ENCODE data around the gene SERPINB6.

SERPINB6 gene

DNA sequence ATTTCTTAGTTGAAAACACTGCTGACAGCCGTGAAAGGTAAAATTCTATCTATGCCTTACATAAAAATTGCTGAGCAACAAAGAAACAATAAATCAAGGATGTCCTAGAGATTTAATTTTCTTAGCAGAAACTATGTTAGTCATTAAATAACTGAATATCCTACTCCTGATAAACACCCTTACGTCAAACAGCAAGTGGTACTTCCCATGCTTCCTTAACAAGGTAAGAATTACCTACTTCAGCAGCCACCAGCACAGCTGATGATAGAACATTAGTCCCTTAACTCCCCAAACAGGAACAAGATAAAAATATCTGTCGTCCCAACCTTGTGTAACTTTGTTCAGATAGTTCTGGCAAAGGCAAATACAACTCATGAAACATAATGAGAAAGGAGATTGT is 8.7 kb downstream of the SERPINB6 start:
- no peak overlapping the region for H3K4me3 ChIP-seq (ENCODE audit: low read depth, low read length, poor library complexity, severe bottlenecking)
- H3F3A ChIP-seq (ENCODE audit: insufficient read depth, low read length) = no peaks in the 10 kb centered on the region
- no peaks in the 10 kb centered on the region for H3K9me3 ChIP-seq (ENCODE audit: low read length)
- no peaks in the 10 kb centered on the region for H3K36me3 ChIP-seq (ENCODE audit: insufficient read depth, low read length)
- H3K27me3 ChIP-seq (ENCODE audit: insufficient read depth, low read length) = 0 out of 2 replicates have a peak, but pooled peaks cover 5% of the 10 kb centered on the region
- H3K9ac ChIP-seq (ENCODE audit: low read length) = no peak overlapping the region
- no peak overlapping the region for H2AFZ ChIP-seq (ENCODE audit: low read length)
- TF ChIP-seq, protein P1, sequence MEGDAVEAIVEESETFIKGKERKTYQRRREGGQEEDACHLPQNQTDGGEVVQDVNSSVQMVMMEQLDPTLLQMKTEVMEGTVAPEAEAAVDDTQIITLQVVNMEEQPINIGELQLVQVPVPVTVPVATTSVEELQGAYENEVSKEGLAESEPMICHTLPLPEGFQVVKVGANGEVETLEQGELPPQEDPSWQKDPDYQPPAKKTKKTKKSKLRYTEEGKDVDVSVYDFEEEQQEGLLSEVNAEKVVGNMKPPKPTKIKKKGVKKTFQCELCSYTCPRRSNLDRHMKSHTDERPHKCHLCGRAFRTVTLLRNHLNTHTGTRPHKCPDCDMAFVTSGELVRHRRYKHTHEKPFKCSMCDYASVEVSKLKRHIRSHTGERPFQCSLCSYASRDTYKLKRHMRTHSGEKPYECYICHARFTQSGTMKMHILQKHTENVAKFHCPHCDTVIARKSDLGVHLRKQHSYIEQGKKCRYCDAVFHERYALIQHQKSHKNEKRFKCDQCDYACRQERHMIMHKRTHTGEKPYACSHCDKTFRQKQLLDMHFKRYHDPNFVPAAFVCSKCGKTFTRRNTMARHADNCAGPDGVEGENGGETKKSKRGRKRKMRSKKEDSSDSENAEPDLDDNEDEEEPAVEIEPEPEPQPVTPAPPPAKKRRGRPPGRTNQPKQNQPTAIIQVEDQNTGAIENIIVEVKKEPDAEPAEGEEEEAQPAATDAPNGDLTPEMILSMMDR (IDR thresholded peaks at IDR 0.05; ENCODE audit: low read length) = no peak
- no peak overlapping the region for H3K4me2 ChIP-seq (ENCODE audit: low read length)
- H3K9me2 ChIP-seq (ENCODE audit: low read depth, low read length) = no peaks in the 10 kb centered on the region
- H3K79me2 ChIP-seq (ENCODE audit: insufficient read depth, low read length) = no peaks in the 10 kb centered on the region
- no peaks in the 10 kb centered on the region for H4K20me1 ChIP-seq (ENCODE audit: insufficient read depth, low read length)
- no peaks in the 10 kb centered on the region for H3K4me1 ChIP-seq (ENCODE audit: insufficient read depth, low read length, severe bottlenecking)
- H3K27ac ChIP-seq (ENCODE audit: low read depth, low read length, poor library complexity, severe bottlenecking) = no peak overlapping the region

DNA sequence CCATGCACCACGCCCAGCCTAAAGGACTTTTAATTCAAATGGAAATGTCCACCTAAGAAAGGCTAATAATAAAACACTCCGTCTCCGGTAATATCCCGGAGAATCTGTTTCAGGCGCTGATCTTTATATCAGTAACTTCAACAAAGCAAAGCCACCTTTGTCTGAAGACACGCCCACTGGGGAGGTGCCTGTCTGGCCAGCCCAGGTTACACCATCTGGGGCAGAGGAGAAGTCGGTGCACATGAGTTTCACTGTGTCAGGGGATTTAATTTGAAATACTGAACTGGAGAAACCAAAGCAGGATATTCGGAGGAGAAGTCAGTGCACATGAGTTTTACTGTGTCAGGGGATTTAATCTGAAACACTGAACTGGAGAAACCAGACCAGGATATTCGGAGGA is 9.4 kb downstream of the SERPINB6 start:
- no peaks in the 10 kb centered on the region for H3K36me3 ChIP-seq (ENCODE audit: insufficient read depth, low read length)
- H2AFZ ChIP-seq (ENCODE audit: low read length) = no peak overlapping the region
- no peak for TF ChIP-seq EZH2 (IDR thresholded peaks at IDR 0.05; ENCODE audit: borderline replicate concordance, low read length)
- TF ChIP-seq, protein P1 (IDR thresholded peaks at IDR 0.05; ENCODE audit: low read length) = no peak
- no peaks in the 10 kb centered on the region for H3F3A ChIP-seq (ENCODE audit: insufficient read depth, low read length)
- H3K4me1 ChIP-seq (ENCODE audit: insufficient read depth, low read length, severe bottlenecking) = no peaks in the 10 kb centered on the region
- H3K79me2 ChIP-seq (ENCODE audit: insufficient read depth, low read length) = no peaks in the 10 kb centered on the region
- H3K9me2 ChIP-seq (ENCODE audit: low read depth, low read length) = no peaks in the 10 kb centered on the region
- H3K4me2 ChIP-seq (ENCODE audit: low read length) = no peak overlapping the region
- no peak overlapping the region for H3K27ac ChIP-seq (ENCODE audit: low read depth, low read length, poor library complexity, severe bottlenecking)
- H4K20me1 ChIP-seq (ENCODE audit: insufficient read depth, low read length) = no peaks in the 10 kb centered on the region
- no peaks in the 10 kb centered on the region for H3K9me3 ChIP-seq (ENCODE audit: low read length)
- no peak overlapping the region for H3K9ac ChIP-seq (ENCODE audit: low read length)
- 0 out of 2 replicates have a peak, but pooled peaks cover 5% of the 10 kb centered on the region for H3K27me3 ChIP-seq (ENCODE audit: insufficient read depth, low read length)
- H3K4me3 ChIP-seq (ENCODE audit: low read depth, low read length, poor library complexity, severe bottlenecking) = no peak overlapping the region

DNA sequence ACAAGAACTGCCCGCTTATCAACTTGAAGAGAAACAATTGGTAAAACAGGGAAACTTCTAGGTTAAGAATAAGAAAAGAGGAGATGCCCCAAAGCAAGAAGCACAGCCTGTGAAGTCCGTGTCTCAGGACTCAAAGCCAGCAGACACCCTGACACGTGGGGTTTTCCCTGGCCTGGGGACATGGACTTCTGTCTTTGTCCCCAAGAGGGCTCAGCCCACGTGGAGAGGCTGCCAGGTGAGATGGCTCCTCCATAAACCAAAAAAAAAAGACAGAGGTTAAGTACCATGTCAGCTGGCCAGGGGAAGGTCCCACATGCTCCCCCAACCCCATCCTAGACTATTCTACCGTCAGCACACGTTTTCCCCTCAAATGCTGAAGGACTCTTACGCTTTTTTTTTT is 9.9 kb downstream of the SERPINB6 start:
- H3K9ac ChIP-seq (ENCODE audit: low read length) = no peak overlapping the region
- H3K9me2 ChIP-seq (ENCODE audit: low read depth, low read length) = no peaks in the 10 kb centered on the region
- H3K4me1 ChIP-seq (ENCODE audit: insufficient read depth, low read length, severe bottlenecking) = no peaks in the 10 kb centered on the region
- no peaks in the 10 kb centered on the region for H3F3A ChIP-seq (ENCODE audit: insufficient read depth, low read length)
- no peak overlapping the region for H3K4me3 ChIP-seq (ENCODE audit: low read depth, low read length, poor library complexity, severe bottlenecking)
- H3K9me3 ChIP-seq (ENCODE audit: low read length) = no peaks in the 10 kb centered on the region
- no peak overlapping the region for H2AFZ ChIP-seq (ENCODE audit: low read length)
- TF ChIP-seq EZH2 (IDR thresholded peaks at IDR 0.05; ENCODE audit: borderline replicate concordance, low read length) = no peak
- TF ChIP-seq, protein P1 (IDR thresholded peaks at IDR 0.05; ENCODE audit: low read length) = no peak
- H4K20me1 ChIP-seq (ENCODE audit: insufficient read depth, low read length) = no peaks in the 10 kb centered on the region
- no peak overlapping the region for H3K4me2 ChIP-seq (ENCODE audit: low read length)
- H3K36me3 ChIP-seq (ENCODE audit: insufficient read depth, low read length) = no peaks in the 10 kb centered on the region
- H3K27me3 ChIP-seq (ENCODE audit: insufficient read depth, low read length) = 0 out of 2 replicates have a peak, but pooled peaks cover 5% of the 10 kb centered on the region
- no peaks in the 10 kb centered on the region for H3K79me2 ChIP-seq (ENCODE audit: insufficient read depth, low read length)
- no peak overlapping the region for H3K27ac ChIP-seq (ENCODE audit: low read depth, low read length, poor library complexity, severe bottlenecking)
